HG03060 (cell line): ENCODE data around the gene SULT1C4.
"Not testable (repeated sequence)": the region's sequence is repeated elsewhere in the genome, so short reads cannot be mapped to it uniquely, and the experiment has no call there.

Experiments used
- ATAC-seq: cut with Tn5 transposase; IDR thresholded peaks from one replicate; pipeline ENCODE4 v1.9.1; 2021; ENCODE audit warnings: low read depth, moderate number of reproducible peaks; ENCODE audit not compliant: unreplicated experiment

SULT1C4 gene

DNA sequence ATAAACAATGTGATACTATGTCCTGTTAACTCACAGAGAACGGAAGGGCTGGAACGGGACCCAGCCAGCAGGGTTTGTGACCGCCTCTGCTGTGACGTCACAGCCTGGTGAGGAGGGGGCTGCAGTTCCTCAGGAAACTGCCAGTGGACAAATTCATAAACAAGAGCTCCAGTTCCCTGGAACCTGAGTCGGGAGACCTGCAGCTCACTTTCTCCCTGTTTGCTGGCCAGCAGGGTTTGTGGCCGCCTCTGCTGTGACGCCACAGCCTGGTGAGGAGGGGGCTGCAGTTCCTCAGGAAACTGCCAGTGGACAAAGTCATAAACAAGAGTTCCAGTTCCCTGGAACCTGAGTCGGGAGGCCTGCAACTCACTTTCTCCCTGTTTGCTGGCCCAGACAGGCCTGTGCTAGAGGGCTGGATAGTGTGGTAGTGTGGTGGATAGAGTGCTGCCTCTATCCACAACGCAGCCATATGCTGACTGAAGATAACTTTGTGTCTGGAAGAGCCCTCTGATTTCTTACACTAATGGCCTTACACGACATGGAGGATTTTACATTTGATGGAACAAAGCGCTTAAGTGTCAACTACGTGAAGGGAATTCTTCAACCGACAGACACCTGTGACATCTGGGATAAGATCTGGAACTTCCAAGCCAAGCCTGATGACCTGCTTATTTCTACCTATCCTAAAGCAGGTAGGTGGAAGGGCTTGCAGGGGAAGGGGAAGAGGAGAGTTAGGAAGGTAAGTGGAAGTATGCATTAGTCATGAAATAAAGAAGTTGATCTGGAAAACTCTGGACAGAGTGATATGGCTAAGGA, at the start of gene SULT1C4:
Gene SULT1C4 (plus strand): TSS at position 140 of the 816 bp plus-strand sequence. CDS start 384 bp downstream, at position 524.
- no peak for ATAC-seq

DNA sequence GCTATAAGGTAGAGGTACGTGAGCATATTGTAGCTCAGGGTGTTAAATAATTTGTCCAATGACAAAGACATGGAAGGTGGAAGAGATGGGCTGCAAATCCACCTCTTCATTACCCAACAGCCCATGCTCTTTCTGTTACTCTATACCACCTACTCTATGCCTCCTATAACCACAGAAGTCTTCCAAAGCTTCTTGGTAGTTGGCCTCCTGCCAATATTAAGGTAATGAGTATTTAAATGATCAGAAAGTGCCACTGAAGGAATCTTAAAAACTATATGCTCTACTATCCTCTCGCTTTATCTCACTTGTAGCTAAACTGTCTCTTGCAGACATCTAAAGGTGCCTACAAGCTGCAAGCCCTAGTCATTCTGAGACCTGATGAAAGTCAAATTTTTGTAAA, 48.0 kb upstream of the SULT1C4 start:
- ATAC-seq, result no peak

DNA sequence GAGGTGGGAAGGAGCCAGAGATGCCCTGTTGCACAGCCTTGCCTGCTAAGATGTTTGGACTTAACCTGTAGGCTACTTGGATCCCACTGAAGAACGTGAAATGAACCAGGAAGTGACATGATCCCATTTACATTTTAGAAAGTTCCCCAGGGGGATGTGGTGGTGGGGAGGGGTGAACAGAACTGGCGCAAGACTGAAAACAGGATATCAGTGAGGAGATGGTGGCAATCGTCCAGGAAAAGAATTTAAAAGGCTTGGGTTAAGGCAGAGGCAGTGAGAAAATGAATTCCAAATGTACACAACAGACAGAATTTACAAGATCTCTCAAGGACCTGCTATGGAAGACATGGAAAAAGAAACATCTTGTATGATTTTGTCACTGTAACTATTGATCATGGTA, 46.8 kb upstream of the SULT1C4 start:
- no peak for ATAC-seq

DNA sequence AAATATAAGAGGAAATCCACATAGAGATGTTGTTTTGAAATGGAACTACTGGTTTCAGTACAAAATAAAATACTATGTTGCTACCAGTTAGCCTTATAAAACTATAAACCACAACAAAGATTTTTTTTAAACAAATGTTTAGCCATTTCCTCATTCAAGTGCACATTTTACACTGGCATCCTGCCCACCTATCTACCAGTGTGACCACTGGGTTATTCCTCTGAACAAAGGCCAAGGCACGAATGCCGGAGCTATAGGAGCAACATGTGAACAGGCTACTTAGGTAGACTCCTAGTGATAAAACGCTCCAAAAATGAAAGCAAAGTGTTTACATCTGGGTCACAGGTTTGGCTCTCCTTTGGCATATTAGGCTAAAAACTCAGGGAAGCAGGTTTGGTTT, 31.8 kb upstream of the SULT1C4 start:
- ATAC-seq, result no peak

DNA sequence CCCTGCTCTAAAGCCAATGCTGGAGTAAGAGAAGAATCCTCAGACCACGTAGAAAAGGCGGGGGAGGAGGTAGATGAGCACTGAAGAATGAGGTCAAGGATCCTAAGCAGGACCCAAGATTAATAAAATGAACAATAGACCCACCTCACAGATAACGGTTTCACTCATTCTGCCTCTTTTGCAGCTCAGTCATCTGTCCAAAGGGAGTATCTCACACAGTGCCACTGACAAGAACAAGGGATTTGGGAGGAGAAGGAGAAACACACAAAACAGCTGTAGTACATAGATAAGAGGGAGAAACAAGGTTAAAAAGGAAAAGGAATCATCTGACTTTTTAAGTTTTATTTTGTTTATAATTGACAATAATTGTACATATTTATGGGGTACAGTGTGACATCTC, 30.9 kb upstream of the SULT1C4 start:
- no peak for ATAC-seq

DNA sequence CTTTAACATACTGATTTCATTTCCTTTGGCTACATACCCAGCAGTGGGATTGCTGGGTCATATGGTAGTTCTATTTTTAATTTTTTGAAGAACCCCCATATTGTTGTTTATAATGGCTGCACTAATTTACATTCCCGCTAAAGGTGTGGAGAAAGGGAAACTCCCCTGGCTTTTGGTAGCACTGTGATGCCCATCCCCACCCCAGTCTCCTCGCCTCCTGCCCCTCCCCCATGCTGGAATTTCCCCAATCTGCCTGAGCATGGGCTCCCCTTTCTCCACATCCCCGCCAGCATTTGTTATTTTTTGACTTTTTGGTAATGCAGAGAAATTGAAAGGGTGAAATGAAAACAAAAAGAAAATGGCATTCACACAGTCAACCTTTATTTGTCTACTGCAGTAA, 30.0 kb upstream of the SULT1C4 start:
- ATAC-seq, result no peak

DNA sequence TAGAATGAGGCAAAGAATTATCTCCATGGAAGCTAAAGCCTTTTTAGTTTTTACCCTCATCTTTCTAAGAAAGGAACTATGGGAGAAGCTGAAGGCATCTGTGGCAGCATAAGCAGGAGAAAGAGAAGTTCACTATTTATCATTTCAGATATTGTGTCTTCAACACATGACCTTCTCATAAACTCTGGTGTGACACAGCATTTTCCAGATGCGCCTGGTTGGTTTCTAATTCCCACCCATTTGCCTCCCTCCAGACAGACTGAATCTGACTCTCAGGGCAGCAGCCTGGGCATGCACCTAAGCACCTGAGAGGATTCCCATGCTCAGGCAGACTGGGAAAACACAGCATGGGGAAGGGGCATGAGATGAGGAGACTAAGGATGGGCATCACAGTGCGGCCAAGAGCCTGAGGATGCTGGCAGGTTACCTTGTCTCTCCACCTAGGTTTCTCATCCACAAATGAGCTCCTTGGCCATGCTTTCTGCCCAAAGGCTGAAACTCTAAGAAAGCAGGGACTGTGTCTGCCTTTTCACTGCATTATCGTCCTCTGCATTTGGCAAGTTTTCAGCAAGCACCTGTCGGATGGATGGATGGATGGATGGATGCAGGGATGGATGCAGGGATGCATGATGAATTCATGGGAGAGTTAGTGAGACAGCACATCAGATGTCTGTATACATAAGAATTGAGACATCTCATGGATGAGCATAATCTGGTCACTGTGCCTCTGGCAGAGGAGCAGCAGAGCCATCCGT, 28.8 kb upstream of the SULT1C4 start:
- no peak for ATAC-seq

DNA sequence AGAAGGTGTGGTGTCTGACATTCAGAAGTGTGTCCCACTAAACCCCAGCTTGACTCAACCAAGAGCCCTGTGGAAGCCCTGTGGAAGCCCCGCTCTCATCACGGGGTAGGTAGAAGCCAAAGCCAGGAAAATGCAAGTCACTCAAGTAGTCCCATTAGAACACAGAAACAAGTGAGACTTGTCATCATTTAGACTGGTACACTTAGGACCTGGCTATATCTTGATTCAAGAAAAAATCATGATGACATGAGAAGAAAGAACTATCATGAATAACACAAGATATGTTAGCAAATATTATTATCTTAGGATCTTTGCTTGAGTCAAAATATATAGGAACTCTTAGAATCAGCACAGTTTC, 28.2 kb upstream of the SULT1C4 start:
- ATAC-seq, result no peak

DNA sequence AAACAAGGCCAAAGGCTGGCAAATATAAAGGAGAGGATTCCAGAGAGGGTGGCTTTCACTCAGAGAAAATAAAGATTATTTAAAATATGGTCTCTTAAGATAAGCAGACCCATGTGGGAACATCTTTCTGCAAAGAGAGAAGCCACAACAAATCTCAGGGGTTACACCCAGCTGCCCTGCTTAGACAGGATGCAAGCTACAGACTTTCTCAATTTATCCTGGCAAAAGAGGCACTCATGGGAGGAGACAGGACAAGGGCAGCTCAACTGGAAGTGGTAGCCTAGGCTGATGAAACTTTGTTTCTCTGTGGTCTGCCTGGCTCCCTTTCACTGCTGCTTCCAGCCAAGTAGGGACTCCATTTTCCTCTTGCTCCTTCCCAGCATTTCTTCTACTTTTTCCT, 25.9 kb upstream of the SULT1C4 start:
- no peak for ATAC-seq

DNA sequence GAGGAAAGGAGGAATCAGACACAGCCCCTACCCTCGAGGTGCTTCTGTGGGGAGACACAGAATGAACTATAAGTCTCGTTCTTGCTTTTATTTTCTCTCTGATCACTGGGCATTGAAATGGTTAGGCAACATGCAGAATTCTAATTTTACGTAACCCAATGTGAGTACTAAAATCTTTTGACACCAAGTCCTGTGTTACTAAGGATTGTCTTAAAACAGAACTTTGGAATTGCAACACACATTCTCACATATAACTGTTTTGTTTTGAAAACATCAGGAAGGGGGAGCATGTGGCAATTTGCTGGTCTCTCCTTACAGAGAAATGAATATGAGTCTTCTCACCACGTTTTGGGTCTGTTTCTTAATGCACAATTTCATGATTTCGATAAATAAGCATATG, 23.6 kb upstream of the SULT1C4 start:
- ATAC-seq, result no peak

DNA sequence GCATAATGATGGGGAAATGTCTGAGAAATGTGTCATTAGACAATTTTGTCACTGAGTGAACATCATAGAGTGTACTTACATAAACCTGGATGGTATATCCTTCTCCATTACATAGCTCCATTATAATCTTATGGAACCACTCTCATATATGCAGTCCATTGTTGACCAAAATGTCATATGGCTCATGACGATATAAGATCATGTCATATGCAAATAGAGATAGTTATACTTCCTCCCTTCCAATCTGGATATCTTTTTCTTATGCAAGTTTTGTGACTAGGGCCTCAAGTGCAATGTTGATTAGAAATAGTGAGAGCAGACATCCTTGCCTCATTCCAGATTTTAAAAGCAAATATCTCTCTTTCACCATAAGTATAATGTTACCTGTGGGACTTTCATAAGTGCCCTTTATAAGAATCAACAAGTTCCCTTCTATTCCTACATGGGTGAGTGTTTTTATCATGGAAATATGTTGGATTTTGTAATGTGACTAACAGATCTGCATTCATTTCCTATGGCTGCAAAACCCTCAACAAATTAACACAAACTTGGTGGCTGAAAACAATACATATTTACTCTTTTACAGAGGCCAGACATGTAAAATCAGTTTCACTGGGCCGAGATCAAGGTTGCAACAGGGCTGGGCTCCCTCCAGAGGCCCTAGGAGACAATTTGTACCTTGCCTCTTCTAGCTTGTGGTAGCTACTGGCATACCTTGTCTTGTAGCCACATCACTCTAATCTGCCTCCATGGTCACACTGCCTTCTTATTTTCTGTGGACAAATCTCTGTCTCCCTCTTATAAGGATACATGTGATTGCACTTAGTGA, 21.6 kb upstream of the SULT1C4 start:
- ATAC-seq, result no peak

DNA sequence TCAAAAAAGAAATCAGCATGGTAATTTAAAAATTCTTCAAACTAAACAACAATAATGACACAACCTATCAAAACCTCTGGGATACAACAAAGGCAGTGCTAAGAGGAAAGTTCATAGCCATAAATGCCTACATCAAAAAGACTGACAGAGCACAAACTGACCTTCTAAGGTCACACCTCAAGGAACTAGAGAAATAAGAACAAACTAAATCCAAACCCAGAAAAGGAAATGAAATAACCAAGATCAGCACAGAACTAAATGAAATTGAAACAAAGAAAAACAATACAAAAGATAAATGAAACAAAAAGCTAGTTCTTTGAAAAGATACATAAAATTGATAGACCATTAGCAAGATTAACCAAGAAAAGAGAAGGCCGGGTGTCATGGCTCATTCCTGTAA, 18.4 kb upstream of the SULT1C4 start:
- ATAC-seq, result not testable (repeated sequence)

DNA sequence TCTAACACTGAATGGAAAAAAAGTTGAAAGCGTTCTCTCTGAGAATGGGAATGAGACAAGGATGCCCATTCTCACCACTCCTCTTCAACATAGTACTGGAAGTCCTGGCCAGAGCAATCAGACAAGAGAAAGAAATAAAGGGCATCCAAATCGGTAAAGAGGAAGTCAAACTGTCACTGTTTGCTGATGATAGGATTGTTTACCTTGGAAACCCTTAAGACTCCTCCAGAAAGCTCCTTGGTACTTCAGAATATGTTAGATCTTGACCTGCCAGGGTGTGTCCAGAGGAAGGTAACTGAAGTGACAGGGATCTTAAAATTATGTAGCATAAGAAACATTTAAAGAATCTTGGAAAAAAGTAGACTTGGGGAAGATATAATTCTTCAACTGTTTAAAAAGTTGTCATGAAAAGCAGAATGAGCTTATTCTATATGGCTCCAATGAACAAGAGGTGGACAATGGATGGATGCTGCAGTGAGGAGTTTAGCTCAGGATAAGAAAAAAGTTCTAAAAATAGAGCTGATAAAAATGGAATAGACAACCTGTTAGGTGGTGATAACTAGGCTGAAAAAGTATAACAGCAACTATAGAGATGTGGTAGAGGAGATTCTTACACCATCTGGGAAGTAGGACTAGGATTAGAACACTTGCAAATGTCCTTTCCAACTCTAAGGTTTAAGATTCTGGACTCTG, 16.8 kb upstream of the SULT1C4 start:
- ATAC-seq, result no peak

DNA sequence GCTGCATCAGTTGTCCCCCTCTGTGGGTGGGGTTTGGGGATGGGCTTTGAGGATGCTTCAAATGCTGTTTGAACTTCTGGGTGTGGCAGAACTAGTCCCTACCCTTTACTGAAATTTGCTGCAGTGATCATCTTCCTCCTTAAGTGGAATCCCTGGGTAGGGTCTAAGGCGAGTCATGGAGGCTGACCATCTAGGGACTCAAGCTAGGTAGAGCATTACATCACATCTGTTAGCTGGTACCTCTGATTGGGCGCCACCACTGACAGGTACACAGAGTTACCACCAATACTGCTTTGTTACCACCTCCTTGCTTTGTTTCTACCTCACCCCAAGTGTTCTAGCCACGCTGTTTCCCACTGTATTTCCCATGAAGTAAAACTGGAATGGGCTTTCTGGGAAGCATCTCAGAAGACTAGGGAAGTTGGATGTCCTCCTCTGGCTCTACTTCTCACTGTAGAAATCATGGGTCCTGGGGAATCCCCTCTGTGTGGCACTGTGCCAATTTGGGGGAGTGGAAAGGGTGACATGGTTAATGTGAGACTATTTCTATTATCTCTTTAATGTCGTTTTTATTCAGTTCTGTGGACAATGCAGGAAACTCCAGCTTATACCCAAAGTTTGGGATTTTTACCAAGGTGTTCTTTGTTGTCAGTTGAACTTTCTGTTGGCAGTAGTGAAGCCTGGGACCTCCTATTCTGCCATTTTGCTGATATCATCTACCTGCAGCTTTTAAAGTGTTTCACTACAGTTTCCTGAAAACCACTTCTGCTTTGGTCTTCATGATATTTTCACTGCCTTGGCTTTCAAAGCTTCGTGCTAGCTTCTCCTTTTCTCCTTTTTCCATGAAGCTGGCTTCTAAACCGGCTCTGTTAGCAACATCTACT, 14.5 kb upstream of the SULT1C4 start:
- no peak for ATAC-seq

DNA sequence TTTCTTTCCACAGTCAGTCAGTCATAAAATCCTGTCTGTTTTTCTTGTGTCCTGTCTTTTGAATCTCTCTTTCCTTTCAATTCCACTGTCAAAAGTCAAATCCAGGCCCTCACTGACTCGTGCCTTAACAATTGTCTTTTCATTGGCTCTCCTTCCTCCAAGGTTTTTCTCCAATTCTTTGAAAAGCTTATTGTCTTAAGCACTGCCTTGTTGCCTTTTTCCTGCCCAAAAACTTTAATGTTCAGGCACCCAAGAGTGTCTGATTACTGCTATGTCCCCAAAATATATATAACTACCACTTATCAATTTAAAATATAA, 13.9 kb upstream of the SULT1C4 start:
- ATAC-seq, result no peak

DNA sequence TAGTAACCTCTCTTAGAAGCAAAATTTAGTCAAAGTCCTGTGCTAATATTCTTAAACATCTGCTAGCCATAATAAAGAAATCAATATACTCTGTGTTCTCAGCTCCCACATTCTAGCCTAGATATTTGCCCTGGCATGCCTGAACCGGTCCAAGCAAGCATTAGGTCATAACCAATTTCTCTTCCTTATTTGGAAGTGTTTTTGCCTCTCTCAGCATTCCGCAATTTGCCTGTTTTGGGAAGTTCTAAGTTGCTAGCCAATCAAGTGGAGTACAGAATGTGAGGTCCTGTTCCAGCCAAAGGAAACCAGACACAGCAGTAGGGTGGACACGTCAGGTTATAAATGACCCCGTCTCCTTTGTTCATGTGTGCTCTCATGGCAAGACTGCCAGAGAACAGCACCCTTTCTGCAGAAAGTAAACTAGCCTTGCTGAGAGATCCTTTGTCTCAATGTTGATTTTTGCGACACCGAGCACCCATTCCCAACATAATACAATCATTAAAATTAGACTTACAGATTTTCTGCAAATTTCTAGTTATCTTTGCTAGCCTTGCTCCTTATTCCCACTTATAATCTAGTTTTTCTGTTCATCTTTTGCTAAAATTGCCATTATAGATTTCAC, 13.0 kb upstream of the SULT1C4 start:
- ATAC-seq, result no peak

DNA sequence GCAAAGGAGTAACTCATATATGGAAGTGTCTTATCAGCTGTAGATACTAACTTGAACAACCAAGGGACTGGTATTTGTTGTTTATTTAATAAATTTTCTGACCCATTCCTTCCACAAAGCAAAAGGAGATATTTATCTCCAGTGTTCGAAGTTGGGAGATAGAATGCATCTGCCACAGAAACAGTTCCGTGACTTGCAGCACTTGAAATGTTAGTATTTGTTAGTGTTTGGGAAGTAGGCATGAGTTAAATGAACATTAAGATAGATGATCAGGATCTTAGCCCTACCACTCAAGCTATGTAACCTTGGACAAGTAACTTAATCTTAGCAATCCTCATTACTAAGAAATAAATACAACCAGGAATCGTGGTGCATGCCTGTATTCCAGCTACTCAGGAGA, 12.1 kb upstream of the SULT1C4 start:
- no peak for ATAC-seq

DNA sequence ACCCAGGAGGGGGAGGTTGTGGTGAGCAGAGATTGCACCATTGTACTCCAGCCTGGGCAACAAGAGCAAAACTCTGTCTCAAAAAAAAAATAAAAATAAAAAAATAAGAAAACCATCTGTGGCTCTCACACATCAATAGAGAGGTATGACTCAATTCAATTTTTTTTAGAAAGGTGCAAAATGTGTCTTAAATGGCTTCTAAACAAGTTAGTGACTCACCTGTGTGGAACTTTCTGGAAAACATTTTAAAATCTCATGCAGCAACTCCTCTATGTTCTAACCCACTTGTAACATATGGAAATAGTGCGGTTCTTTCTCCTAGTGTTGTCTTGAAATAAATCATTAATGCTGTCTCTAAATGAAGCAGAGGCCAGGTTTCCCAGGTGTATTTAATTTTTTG, 10.7 kb upstream of the SULT1C4 start:
- ATAC-seq, result no peak

DNA sequence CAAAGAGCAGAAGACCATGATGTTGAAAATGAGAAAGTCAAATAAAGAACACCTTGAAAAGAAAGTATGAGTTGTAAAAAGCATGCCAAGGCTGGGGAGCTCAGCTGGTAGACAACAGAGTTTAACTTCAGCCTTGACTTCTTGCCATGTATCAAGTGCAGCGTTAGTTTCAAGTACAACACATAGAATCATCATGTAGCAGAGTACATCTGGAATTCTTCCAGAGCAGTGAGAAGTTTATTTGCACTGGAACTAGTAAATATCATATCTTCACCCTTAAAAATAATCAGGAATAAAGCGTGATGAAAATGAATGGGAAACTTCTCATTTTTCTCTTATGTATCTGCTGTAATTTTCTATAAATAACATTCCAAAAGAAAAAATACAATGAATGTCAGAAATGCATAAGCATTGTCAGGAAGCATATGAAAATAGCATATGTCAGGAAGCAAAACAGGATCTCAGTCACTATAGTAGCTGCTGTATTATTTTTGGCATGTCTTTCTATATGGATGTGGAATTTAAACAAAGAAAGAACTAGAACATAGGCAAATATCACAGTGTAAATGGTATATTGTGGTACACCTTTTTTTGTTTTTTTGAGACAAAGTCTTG, 10.1 kb upstream of the SULT1C4 start:
- no peak for ATAC-seq
